ENCODE results near the gene BRICD5.

DNA sequence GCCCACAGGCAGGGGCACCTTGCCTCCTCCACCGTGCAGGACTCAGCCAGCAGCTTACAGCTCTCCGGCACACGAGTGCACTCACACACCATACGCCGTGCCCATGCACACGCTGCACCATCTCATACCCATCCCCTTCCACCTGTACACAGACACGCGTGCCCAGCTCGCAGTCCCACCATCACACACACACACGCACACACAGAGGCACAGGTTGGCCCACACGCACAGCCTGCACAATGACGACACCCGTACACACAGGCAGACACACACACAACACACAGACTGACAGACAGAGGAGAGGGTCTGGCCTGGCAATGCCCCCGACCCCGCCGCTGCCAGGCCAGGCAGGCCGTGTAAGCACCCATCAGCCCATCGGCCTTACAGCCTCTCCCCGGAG, 26.3 kb downstream of the BRICD5 start:
- no peak for TF ChIP-seq POLR2A (IDR thresholded peaks at IDR 0.05; ENCODE audit: low read length)
- TF ChIP-seq GATA1 (IDR thresholded peaks at IDR 0.05; ENCODE audit: low read depth, low read length) = no peak

All from erythroblast (primary cell).